ENCODE data around the gene SMG1.
"Not testable (repeated sequence)": the region's sequence is repeated elsewhere in the genome, so short reads cannot be mapped to it uniquely, and the experiment has no call there.

SMG1 gene

GRCh38 chr16:18925986-18926865, at the start of gene SMG1:
Gene SMG1 (minus strand): TSS chr16:18926408. CDS start chr16:18926041, 367 bp downstream.
- peak; percentile 93 for DNase-seq (ENCODE audit: low read depth)

- no peak for DNase-seq (ENCODE audit: low read depth)
These were observed 48.9 kb upstream of the SMG1 start for GRCh38 chr16:18975109-18975508.

- DNase-seq (ENCODE audit: low read depth), result no peak
These were observed 43.6 kb upstream of the SMG1 start for GRCh38 chr16:18969855-18970240.

GRCh38 chr16:18969050-18969854, 43.0 kb upstream of the SMG1 start:
- peak; percentile 75 for DNase-seq (ENCODE audit: low read depth)

GRCh38 chr16:18966791-18967190, 40.6 kb upstream of the SMG1 start:
- DNase-seq (ENCODE audit: low read depth), result no peak

- no peak for DNase-seq (ENCODE audit: low read depth)
These were observed 39.3 kb upstream of the SMG1 start for GRCh38 chr16:18965555-18965954.

GRCh38 chr16:18959031-18959505, 32.9 kb upstream of the SMG1 start:
- no peak for DNase-seq (ENCODE audit: low read depth)

GRCh38 chr16:18958621-18959029, 32.4 kb upstream of the SMG1 start:
- no peak for DNase-seq (ENCODE audit: low read depth)

GRCh38 chr16:18956658-18957241, 30.5 kb upstream of the SMG1 start:
- not testable (repeated sequence) for DNase-seq (ENCODE audit: low read depth)

- DNase-seq (ENCODE audit: low read depth), result not testable (repeated sequence)
These were observed 29.8 kb upstream of the SMG1 start for GRCh38 chr16:18955874-18956580.

GRCh38 chr16:18953547-18953946, 27.3 kb upstream of the SMG1 start:
- no peak for DNase-seq (ENCODE audit: low read depth)

GRCh38 chr16:18950469-18951185, 24.4 kb upstream of the SMG1 start:
- DNase-seq (ENCODE audit: low read depth), result no peak

- DNase-seq (ENCODE audit: low read depth), result no peak
These were observed 22.3 kb upstream of the SMG1 start for GRCh38 chr16:18948372-18949020.

GRCh38 chr16:18945233-18945632, 19.0 kb upstream of the SMG1 start:
- no peak for DNase-seq (ENCODE audit: low read depth)

GRCh38 chr16:18943414-18943813, 17.2 kb upstream of the SMG1 start:
- DNase-seq (ENCODE audit: low read depth), result no peak

GRCh38 chr16:18942061-18942460, 15.9 kb upstream of the SMG1 start:
- no peak for DNase-seq (ENCODE audit: low read depth)

GRCh38 chr16:18941471-18941870, 15.3 kb upstream of the SMG1 start:
- DNase-seq (ENCODE audit: low read depth), result no peak

GRCh38 chr16:18938986-18939385, 12.8 kb upstream of the SMG1 start:
- DNase-seq (ENCODE audit: low read depth), result no peak

- DNase-seq (ENCODE audit: low read depth), result no peak
These were observed 11.2 kb upstream of the SMG1 start for GRCh38 chr16:18937390-18937789.

- no peak for DNase-seq (ENCODE audit: low read depth)
These were observed 10.6 kb upstream of the SMG1 start for GRCh38 chr16:18936727-18937340.
